Raji (cell line): ENCODE results near the gene LOXL1.

ENCODE experiments used
- POLR2A ChIP-seq: IDR thresholded peaks from 2 replicates; pipeline ENCODE4 v1.6.1; 2011; ENCODE audit warnings: low read depth, low read length, control low read depth; ENCODE audit not compliant: insufficient read depth

LOXL1 gene, protein sequence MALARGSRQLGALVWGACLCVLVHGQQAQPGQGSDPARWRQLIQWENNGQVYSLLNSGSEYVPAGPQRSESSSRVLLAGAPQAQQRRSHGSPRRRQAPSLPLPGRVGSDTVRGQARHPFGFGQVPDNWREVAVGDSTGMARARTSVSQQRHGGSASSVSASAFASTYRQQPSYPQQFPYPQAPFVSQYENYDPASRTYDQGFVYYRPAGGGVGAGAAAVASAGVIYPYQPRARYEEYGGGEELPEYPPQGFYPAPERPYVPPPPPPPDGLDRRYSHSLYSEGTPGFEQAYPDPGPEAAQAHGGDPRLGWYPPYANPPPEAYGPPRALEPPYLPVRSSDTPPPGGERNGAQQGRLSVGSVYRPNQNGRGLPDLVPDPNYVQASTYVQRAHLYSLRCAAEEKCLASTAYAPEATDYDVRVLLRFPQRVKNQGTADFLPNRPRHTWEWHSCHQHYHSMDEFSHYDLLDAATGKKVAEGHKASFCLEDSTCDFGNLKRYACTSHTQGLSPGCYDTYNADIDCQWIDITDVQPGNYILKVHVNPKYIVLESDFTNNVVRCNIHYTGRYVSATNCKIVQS

DNA sequence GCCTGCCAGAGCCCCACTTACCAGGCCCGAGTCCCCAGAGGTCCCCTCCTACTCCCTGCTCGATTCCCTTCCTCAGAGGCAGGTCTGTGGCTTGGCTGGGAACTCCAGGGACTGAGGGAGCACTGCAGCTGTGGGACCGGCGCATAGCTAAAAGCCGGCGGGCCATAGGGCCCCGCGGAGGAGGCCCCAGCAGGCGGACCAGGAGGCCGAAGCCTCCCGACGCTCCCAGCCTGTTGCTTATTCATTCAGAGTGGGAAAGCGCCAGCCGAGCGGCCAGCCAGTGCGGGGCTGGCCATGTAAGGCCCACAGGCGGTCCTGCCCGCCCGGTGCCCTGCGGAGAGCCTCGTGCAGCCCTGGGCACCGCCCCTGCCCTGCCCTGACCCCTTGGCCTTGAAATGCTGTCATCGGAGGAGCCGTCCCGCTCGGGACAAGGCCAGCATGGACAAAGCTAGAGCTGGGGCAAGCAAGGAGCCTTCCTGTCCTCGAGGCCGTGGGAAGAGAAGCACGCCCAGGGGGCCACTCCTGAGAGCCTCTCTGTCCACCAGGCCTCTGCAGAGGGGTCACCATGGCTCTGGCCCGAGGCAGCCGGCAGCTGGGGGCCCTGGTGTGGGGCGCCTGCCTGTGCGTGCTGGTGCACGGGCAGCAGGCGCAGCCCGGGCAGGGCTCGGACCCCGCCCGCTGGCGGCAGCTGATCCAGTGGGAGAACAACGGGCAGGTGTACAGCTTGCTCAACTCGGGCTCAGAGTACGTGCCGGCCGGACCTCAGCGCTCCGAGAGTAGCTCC, at the start of gene LOXL1:
TSS of gene LOXL1 (plus strand) at position 244 of the 784 bp plus-strand sequence. CDS start at position 566, 322 bp downstream.
- TF ChIP-seq POLR2A: no peak

DNA sequence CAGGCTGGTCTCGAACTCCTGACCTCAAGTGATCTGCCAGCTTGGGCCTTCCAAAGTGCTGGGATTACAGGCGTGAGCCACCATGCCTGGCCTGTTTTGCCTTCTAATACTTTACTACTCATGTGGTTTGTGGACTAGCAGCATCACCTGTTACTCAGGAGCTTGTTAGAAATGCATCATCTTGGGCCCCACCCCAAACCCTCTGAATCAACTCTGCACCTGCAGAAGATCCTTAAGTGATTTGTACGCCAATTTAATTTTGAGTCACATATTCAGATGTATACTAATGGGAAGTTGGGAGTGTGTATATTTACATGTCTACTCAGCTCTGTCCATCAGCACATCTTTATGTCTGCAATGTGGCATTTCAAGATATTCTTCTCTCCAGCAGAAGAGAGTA, 46.8 kb upstream of the LOXL1 start:
- TF ChIP-seq POLR2A: no peak

DNA sequence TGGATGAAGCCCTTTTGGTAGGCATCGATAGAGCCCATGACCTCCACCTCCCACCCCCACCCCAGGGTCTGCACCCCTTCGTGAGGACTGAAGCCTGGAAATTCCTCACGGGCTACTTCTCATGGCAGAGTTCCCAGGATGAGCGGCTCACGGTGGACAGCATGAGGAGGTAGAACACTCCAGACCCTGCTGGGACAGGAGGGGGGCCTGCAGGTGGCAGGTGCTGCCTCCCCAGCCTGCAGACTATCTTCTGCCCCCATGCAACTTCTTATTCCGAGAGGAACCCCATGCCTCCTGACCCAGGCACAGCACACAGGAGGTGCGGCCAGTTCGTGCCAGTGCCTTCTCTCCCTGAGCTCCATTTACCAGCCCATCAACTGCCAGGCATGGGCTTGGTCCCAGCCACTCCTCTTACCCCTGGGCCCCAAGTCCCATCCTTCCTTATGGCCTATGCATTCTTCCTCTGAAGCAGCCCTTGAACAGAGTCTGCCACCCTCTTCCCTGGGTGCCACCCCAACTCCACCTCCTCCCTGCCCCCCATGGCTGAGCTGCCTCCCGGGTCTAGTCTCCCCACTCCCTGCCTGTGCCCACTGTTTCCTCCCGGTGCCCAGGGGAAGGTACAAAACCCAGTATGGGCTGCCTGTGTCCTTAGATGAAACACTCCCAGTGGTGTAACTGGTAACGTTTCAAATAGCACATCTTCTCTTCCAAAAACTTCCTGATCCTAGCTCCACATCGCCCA, 44.5 kb upstream of the LOXL1 start:
- TF ChIP-seq POLR2A: no peak

DNA sequence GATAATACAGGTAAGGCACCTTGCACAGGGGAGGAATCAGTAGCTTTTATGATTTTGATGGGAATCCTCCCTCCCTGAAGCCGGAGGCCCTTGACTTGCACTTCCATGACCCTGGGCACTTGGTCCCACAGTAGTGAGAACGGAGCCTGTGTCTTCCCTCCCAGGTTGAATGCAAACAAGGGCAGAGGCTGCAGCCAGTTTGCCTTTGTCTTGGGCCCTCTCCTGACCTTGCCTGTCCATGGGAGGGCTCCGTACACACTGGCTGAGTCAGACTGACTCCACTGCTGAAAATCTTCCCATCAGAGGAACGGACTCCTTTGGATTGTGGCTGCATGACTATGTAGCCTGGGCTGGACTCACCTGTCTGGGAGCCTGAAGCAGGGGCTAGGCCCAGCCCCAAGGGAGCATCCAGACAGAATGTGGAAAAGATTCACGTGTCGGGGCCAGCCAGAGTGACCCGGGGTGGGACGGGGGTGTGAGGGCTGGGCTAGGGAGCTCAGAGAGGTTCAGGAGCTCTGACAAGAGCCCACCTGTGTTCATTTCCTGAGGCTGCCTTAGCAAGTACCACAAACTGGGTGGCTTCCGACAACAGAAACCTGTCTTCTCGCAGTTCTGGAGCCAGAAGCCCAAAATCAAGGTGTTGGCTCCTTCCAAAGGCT, 43.4 kb upstream of the LOXL1 start:
- no peak for TF ChIP-seq POLR2A

DNA sequence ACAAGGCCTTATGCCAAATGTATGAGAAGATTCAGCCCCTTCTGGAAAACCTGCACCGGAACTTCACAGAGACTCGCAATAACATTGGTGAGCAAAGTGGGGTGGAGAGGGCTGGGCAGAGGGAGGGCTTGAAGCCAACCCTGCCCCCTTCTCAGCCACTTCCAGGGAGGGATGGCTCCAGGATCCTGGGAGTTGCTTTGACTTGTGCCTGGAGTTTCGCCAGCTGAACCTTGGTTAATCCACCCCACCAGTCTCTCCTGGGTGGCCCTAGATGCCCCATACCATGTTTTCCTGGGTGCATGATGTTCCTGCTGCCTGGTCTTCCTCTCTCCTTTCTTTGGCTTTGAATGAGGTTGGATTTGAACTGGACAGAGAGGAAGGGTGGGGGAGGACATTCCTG, 42.1 kb upstream of the LOXL1 start:
- TF ChIP-seq POLR2A: no peak

DNA sequence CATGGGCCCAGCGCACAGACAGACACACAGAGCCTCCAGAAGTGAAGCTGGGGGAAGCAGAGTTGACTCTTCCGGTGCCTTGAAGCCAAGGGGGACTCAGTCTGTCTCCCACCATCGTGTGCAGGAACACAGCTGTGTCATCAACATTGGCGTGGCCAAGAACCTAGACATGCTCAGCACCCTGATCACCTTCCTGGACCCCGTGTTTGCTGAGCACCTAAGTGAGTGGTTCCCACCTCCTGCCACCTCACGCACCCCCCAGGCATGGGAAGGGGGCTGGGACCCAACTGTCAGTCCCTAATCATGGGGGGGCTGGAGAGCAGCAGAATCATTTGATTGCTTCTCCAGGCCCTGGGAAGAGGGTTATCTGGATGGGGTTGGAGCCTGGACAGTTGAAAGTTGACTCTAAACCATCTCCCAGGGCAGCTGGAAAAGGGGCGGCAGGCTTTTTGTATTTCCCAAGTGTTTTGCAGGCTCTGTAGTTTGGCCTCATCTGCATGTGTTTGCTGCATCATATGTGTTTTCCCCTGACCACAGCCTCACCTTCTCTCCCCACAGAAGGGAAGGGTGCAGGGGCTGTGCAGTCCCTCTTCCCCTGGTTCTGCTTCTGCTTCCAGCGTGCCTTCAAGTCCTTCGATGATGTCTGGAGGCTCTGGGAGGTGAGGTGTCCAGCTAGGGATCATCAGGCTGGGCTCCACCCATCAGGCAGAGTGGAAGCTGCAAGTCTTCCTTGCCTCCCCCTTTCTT, 40.1 kb upstream of the LOXL1 start:
- no peak for TF ChIP-seq POLR2A

DNA sequence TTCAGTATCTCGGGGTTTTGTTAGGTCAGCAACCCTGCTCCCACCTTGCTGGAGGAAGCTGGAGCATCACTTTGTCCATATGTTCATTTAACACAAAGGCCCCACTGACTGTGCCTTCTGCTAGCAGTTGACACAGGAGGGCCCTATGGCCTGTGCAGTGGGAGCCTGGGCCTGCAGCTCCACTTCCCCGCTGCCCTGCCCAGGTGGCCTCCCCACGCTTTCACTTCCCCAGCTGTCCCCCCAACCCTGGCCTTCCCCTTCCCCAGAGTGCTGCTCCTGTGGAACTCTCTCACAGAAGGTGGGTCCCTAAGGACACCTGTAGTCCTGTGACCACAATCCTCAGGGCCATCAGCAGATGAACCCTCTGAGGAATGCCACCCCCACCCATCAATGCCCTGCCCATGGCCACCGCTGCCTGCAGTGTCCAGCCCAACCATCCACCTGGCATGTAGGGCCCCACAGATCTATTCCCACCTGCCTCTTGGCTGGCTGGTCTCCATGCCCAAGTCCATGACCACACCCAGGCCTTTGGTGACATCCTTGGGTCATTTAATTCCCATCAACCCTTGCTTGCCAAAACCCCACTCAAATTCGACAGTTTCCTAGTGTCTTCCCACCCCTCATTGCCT, 39.4 kb upstream of the LOXL1 start:
- TF ChIP-seq POLR2A: no peak

DNA sequence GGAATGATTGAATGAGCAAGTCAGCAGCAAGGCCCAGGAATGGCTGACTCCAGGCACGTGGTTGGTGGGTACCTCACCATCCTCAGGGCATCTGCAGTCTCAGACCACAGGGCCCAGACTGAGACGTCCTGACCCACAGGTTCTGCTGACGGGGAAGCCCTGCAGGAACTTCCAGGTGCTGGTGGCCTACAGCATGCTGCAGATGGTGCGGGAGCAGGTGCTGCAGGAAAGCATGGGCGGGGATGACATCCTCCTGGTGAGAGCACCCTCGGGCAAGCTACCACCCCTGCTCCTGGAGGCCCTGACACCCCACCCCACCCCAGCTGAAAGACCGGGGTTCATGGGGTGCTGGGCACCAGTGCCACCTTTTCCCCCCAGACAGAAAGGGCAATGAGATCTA, 38.8 kb upstream of the LOXL1 start:
- TF ChIP-seq POLR2A: no peak

DNA sequence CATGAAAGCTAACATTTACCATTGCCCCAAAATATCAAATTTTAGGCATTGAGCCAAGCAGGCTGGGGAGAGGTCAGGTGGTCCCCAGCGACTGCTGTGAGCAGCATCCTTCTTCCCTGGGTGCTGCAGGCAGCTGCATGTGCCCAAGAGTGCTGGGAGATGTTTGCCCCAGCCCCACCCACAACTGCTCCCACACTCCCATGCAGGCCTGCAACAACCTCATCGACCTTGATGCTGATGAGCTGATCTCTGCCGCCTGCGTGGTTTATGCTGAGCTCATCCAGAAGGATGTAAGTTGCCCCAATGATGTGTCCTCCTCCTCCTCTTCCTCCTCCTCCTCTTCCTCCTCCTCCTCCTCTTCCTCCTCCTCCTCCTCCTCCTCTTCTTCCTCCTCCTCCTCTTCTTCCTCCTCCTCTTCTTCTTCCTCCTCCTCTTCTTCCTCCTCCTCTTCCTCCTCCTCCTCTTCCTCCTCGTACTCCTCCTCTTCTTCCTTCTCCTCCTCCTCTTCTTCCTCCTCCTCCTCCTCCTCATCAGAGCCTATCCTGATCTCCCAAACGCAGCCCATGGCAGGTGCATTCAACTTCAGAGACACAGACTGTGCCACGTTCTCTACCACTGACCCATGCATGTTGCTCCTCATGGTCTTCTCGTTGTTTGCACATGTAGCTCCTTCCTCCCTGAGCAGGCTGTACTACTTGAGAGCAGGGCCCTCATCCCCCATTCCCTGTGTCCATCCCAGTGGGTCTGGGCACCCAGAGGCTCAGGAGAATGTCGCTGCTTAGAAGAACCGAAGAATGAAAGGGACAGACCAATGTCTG, 37.8 kb upstream of the LOXL1 start:
- TF ChIP-seq POLR2A: no peak

DNA sequence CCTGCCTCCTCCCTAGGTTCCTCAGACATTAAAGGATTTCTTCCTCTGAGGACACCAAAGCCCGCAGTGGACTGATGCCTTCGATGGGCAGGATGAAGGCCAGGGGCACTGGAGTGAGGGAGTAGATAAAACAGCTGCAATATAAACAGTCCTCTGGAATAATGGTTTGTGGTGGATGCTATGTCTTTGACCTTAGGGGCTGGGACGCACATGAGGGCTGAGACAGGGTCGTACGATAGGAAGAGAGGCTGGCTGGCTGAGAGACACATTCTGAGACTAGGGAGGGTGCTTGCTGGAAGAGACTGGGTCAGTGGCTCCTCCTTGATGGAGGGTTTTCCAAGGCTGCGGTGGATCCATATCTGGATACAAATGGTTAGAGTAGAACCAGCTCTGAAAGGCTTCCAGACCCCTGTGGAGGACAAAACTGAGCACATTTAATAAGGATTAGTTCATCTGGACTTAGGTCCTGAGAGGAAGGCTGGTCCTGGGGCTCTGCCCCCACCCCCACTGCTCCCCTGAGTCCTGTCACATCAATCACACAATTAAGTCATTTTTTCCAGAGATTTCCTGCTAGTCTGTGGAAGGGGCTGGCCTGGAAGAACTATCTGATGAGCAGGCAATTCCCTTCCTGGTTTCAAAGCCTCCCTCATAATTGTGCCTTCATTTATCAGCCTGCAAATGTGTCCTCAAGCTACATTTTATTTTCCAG, 37.1 kb upstream of the LOXL1 start:
- TF ChIP-seq POLR2A: no peak

DNA sequence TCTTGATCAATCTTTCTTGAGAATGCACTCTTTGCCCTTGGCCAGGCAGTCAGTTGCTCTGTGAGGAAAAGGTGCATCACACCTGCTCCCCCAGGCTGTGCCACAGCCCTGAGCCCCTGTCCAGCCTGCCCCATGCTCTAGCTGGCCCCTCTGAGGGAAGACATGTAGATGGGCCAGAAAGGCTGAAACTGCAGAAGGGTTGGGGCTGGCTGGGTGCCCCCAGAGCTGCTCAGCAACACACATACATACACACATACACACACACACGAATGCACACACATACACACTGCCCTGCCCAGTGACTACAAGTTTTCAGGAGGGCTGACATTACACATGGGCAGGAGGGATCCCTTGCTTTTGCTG, 36.5 kb upstream of the LOXL1 start:
- TF ChIP-seq POLR2A: no peak
